Endothelial cell of umbilical vein (primary cell): Measurements from ENCODE around the gene ATP1B2.

ENCODE experiments used
- CTCF ChIP-seq, 2 donors: IDR thresholded peaks; 1 replicate in 1 of 2; 2 replicates in 1 of 2; pipeline ENCODE4 v1.5.1; 2011; ENCODE audit warnings: low read length in 2 of 2, mild to moderate bottlenecking in 2 of 2, moderate library complexity in 2 of 2, control low read depth in 1 of 2, inconsistent platforms in 1 of 2, low read depth in 1 of 2; ENCODE audit not compliant: insufficient read depth in 1 of 2; ENCODE audit errors: extremely low read depth in 1 of 2
- EZH2 ChIP-seq: IDR thresholded peaks from 2 replicates; pipeline ENCODE4 v1.6.1; 2012; ENCODE audit warnings: borderline replicate concordance, low read depth, mild to moderate bottlenecking, moderate library complexity, low read length, inconsistent platforms; ENCODE audit not compliant: severe bottlenecking
- GATA2 ChIP-seq: IDR thresholded peaks from 2 replicates; pipeline ENCODE4 v1.7.0; 2011; ENCODE audit warnings: low read depth, mild to moderate bottlenecking, moderate library complexity, mixed read lengths, low read length; ENCODE audit not compliant: insufficient read length, insufficient read depth
- JUN ChIP-seq: IDR thresholded peaks from 2 replicates; pipeline ENCODE4 v1.6.1; 2011; ENCODE audit warnings: borderline replicate concordance, low read depth; ENCODE audit not compliant: insufficient read length, insufficient read depth
- MAX ChIP-seq: IDR thresholded peaks from 2 replicates; pipeline ENCODE4 v1.6.1; 2011; ENCODE audit not compliant: insufficient read depth, insufficient read length
- MYC ChIP-seq: IDR thresholded peaks from one replicate; pipeline ENCODE4 v1.6.1; 2011; ENCODE audit warnings: mild to moderate bottlenecking, low read depth, low read length
- POLR2A ChIP-seq: IDR thresholded peaks from 2 replicates; pipeline ENCODE4 v1.6.1; 2012; ENCODE audit warnings: low read depth, mild to moderate bottlenecking, control low read depth, low read length
- POLR2AphosphoS5 ChIP-seq: IDR thresholded peaks from 2 replicates; pipeline ENCODE4 v1.6.1; 2012; ENCODE audit warnings: low read depth, mild to moderate bottlenecking, control low read depth, low read length, moderate library complexity; ENCODE audit not compliant: insufficient read depth

- no peak for TF ChIP-seq MAX
- no peak for TF ChIP-seq CTCF (IDR thresholded peaks at IDR 0.05; ENCODE audit: extremely low read depth in 1 of 2, insufficient read depth in 1 of 2, low read depth in 1 of 2, low read length in 2 of 2)
- no peak for TF ChIP-seq POLR2AphosphoS5
- no peak for TF ChIP-seq POLR2A
- no peak for TF ChIP-seq MYC
- TF ChIP-seq EZH2, result no peak
- TF ChIP-seq GATA2, result no peak
- TF ChIP-seq JUN, result no peak
Observed at GRCh38 chr17:7629939-7630571, 20.7 kb upstream of the ATP1B2 start, which contains the start of gene SHBG.
